Lower leg skin (tissue), 3 donors: Measurements from ENCODE around the gene PARP14.

Experiments
- POLR2A ChIP-seq, 2 donors: fragments of 450-650 bp; IDR thresholded peaks; one replicate each; pipeline ENCODE4 v1.6.1; 2016 to 2017; ENCODE audit warnings: antibody characterized with exemption in 2 of 2, mild to moderate bottlenecking in 1 of 2, moderate library complexity in 1 of 2
- TF ChIP-seq, protein P1 (sequence below), 3 donors: fragments of 450-650 bp; IDR thresholded peaks; one replicate each; pipeline ENCODE4 v1.5.1; 2016; ENCODE audit warnings: antibody characterized with exemption in 3 of 3, mild to moderate bottlenecking in 3 of 3, moderate library complexity in 2 of 3

DNA sequence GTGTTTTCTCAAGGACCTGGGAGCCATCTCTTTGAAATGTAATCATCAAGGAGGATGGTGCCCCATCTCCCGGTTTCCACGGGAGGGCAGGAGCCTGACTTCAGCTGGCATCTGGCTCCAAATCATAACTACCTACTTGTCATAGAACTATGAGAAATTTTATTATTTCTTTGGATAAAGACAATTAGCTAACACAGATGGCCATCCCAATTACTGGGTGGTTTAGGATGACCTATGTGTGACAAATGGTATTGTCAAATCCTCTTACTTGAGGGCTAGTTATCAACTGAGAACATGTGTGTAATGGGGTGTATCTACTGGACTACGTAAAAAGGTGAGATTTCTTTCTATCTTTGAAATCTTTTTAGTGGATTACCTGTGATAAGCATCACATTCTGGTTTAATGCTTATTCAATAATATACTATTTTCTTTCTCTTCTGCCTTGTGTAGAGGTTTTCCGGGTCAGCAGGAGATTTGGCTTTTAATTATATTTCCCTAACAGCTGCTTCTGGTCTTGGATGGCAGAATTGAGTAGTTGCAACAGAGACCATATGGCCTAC is 15.3 kb upstream of the PARP14 start:
- TF ChIP-seq, protein P1, sequence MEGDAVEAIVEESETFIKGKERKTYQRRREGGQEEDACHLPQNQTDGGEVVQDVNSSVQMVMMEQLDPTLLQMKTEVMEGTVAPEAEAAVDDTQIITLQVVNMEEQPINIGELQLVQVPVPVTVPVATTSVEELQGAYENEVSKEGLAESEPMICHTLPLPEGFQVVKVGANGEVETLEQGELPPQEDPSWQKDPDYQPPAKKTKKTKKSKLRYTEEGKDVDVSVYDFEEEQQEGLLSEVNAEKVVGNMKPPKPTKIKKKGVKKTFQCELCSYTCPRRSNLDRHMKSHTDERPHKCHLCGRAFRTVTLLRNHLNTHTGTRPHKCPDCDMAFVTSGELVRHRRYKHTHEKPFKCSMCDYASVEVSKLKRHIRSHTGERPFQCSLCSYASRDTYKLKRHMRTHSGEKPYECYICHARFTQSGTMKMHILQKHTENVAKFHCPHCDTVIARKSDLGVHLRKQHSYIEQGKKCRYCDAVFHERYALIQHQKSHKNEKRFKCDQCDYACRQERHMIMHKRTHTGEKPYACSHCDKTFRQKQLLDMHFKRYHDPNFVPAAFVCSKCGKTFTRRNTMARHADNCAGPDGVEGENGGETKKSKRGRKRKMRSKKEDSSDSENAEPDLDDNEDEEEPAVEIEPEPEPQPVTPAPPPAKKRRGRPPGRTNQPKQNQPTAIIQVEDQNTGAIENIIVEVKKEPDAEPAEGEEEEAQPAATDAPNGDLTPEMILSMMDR (IDR thresholded peaks at IDR 0.05): no peak
- no peak for TF ChIP-seq POLR2A (IDR thresholded peaks at IDR 0.05)
